HepG2 (cell line): Measurements from ENCODE around the gene ADRA1B. TPM values are rescaled to one million over a fixed set of nuclear protein-coding genes. Genes with fewer than 3 reads are reported as not detected.

Experiments
- ATAC-seq: fragments of 200-7000 bp; cut with Tn5 transposase; 3 replicates; pipeline ENCODE4 v1.9.1; 2020; ENCODE audit warnings: mild to moderate bottlenecking, moderate library complexity
- BruUV-seq: library from RNA; stranded (reverse); fragments of 400-500 nt; replicated peaks from 2 replicates; lab custom pipeline; 2021; lab: Mats Ljungman, UMichigan
- CTCF ChIA-PET: fragments of 300-600 bp; formaldehyde crosslinking; extraction: SDS; loops from one replicate; lab custom pipeline; 2021; ENCODE audit warnings: low total read pairs, inconsistent platforms, low intra/inter-chr PET ratio; lab: Yijun Ruan, JAX
- POLR2A ChIA-PET: fragments of 350-600 bp; sonication (Branson Sonifier 250); formaldehyde crosslinking; loops from one replicate; lab custom pipeline; 2020; ENCODE audit warnings: antibody characterized with exemption, inconsistent platforms; lab: Yijun Ruan, JAX
- DNase-seq: peaks from one replicate; pipeline ENCODE4 v3.0.0-alpha.2; 2015; ENCODE audit warnings: low spot score
- FAIRE-seq: peaks from 3 replicates; lab custom pipeline; 2011; peaks lifted over from hg19 to GRCh38; lab: Jason Lieb, UNC
- H2AFZ ChIP-seq: one replicate; pipeline ENCODE4 v1.6.1; 2011; ENCODE audit warnings: low read length, inconsistent platforms
- H3K27ac ChIP-seq: fragments of 300-600 bp; 3 replicates; pipeline ENCODE4 v1.8.0; 2011; ENCODE audit warnings: mixed run types, mild to moderate bottlenecking, mixed read lengths, low read length, inconsistent platforms; ENCODE audit not compliant: insufficient read depth; ENCODE audit errors: extremely low read length
- H3K27me3 ChIP-seq, 2 experiments: fragments of 200-600 bp in 1 of 2; 2 replicates in 1 of 2; 3 replicates in 1 of 2; pipeline versions ENCODE4 v1.6.0 to v1.8.0; 2011; ENCODE audit warnings: low read length in 2 of 2, mild to moderate bottlenecking in 2 of 2, moderate library complexity in 2 of 2, inconsistent platforms in 1 of 2; ENCODE audit not compliant: insufficient read depth in 2 of 2, control insufficient read depth in 1 of 2
- H3K36me3 ChIP-seq, 2 experiments: fragments of 200-600 bp in 1 of 2; replicated peaks in 1 of 2; 2 replicates in 1 of 2; 3 replicates in 1 of 2; pipeline versions ENCODE4 v1.5.1 to v1.8.0; 2011; ENCODE audit warnings: low read length in 2 of 2, inconsistent platforms in 1 of 2; ENCODE audit not compliant: insufficient read depth in 2 of 2, control insufficient read depth in 1 of 2
- H3K4me1 ChIP-seq: 2 replicates; pipeline ENCODE4 v1.5.1; 2012; ENCODE audit warnings: low read length, inconsistent platforms; ENCODE audit not compliant: insufficient read depth
- H3K4me2 ChIP-seq: 2 replicates; pipeline ENCODE4 v1.6.0; 2011; ENCODE audit warnings: low read depth, low read length, inconsistent platforms
- H3K4me3 ChIP-seq, 3 experiments: fragments of 200-600 bp in 1 of 3; sonication (generic), shearing (Covaris generic) in 1 of 3; replicated peaks in 1 of 3; 2 replicates each; pipeline ENCODE4 v1.5.1; 2011 to 2016; ENCODE audit warnings: low read length in 3 of 3, inconsistent platforms in 2 of 3, low read depth in 2 of 3, mild to moderate bottlenecking in 2 of 3, control low read depth in 1 of 3, mixed read lengths in 1 of 3; ENCODE audit not compliant: insufficient read depth in 1 of 3
- H3K79me2 ChIP-seq: one replicate; pipeline ENCODE4 v1.6.1; 2011; ENCODE audit warnings: low read length, inconsistent platforms; ENCODE audit not compliant: insufficient read depth
- H3K9ac ChIP-seq: 2 replicates; pipeline ENCODE4 v1.6.0; 2011; ENCODE audit warnings: mild to moderate bottlenecking, low read depth, low read length, inconsistent platforms; ENCODE audit not compliant: insufficient read depth
- H3K9me3 ChIP-seq: 2 replicates; pipeline ENCODE4 v1.5.1; 2012; ENCODE audit warnings: mild to moderate bottlenecking, low read length
- H4K20me1 ChIP-seq: 2 replicates; pipeline ENCODE4 v1.6.0; 2011; ENCODE audit warnings: inconsistent platforms, mild to moderate bottlenecking, low read length, moderate library complexity; ENCODE audit not compliant: insufficient read depth
- RBM39 ChIP-seq: fragments of 200-400 bp; formaldehyde crosslinking; IDR thresholded peaks from one replicate; pipeline ENCODE4 v1.6.1; 2018; ENCODE audit warnings: antibody characterized with exemption, mild to moderate bottlenecking, low read depth, low read length; ENCODE audit not compliant: poor library complexity, severe bottlenecking
- U2AF1 ChIP-seq: fragments of 200-400 bp; formaldehyde crosslinking; optimal IDR thresholded peaks from 2 replicates; pipeline ENCODE3; 2017; ENCODE audit warnings: mild to moderate bottlenecking, low read depth, low read length
- ZMYM3 ChIP-seq: sonication (generic); formaldehyde crosslinking; IDR thresholded peaks from 2 replicates; pipeline ENCODE4 v1.5.1; 2020; ENCODE audit warnings: mild to moderate bottlenecking, missing genetic modification reagents
- ZNF546 ChIP-seq: sonication (generic); formaldehyde crosslinking; conservative IDR thresholded peaks from 2 replicates; pipeline ENCODE4 v1.8.1; 2023; ENCODE audit warnings: mild to moderate bottlenecking, missing genetic modification reagents
- ZNF800 ChIP-seq: sonication (generic); formaldehyde crosslinking; IDR thresholded peaks from 2 replicates; pipeline ENCODE4 v1.4.0; 2020; ENCODE audit warnings: missing genetic modification reagents
- WGBS: methylation state at CpG from one replicate; pipeline ENCODE4 v1.1.6; 2017; ENCODE audit warnings: low lambda C conversion rate; 5-methylcytosine and 5-hydroxymethylcytosine counted together
- in situ Hi-C: cut with HindIII; loops from 2 replicates; pipeline ENCODE4 v1.10.0; 2017; ENCODE audit warnings: low pct_unique_long_range_greater_than_20kb; ENCODE audit not compliant: extremely low pct_ligation_motif_present
- intact Hi-C: fragments of 100-400 bp; cut with micrococcal nuclease; formaldehyde crosslinking; loops from one replicate; pipeline ENCODE4 v1.10.0; 2022; ENCODE audit not compliant: unreplicated experiment
- polyA plus RNA-seq, 8 experiments: library from polyadenylated mRNA; depleted of rRNA in 3 of 8; stranded (reverse) in 7 of 8; unstranded in 1 of 8; fragments of >200 nt; fragmentation: Illumina TruSeq in 4 of 8; extraction: Trizol in 4 of 8; gene quantifications; 2 replicates each; pipeline versions ENCODE4 v1.2.1 to v1.2.3, GENCODE V29; 2011 to 2016; ENCODE audit warnings: low read depth in 4 of 8, missing spikeins in 1 of 8, mixed read lengths in 1 of 8; ENCODE audit not compliant: insufficient read depth in 1 of 8
- total RNA-seq, 5 experiments: library from RNA; depleted of rRNA; stranded (reverse); fragments of >200 nt; fragmentation: Illumina TruSeq; extraction: Trizol; gene quantifications; 2 replicates each; pipeline ENCODE4 v1.2.3, GENCODE V29; 2016; ENCODE audit warnings: low read depth in 1 of 5
- TF ChIP-seq, protein P1 (sequence below): sonication (generic); formaldehyde crosslinking; IDR thresholded peaks from 2 replicates; pipeline ENCODE4 v1.5.0; 2020; ENCODE audit warnings: mild to moderate bottlenecking, missing genetic modification reagents
- TF ChIP-seq, protein P2 (sequence below): sonication (generic); formaldehyde crosslinking; IDR thresholded peaks from 2 replicates; pipeline ENCODE4 v1.4.0; 2020; ENCODE audit warnings: missing genetic modification reagents

ADRA1B gene
- total and polyA plus RNA-seq, 2 of the 13 experiments (the other 11 are each of a cell fraction or from before 2014, with no cell fraction given), result not detected

DNA sequence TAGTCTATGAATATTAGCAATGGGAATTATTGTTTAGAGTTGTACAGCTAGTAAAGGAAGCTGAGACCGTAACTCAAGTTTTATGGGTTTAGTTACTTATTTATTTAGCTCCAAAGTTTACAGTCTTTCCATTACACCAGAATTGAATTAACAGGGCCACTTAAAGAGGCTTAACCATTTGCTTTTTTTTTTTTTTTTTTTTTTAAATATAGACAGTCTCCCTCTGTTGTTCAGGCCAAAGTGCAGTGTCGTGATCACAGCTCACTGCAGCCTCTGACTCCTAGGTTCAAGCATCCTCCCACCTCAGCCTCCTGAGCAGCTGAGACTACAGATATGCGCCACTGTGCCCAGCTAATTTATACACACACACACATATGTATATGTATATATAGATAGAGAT, 91.2 kb downstream of the ADRA1B start:
- TF ChIP-seq U2AF1 (no peak), ZMYM3 (peak; percentile 55), RBM39 (no peak), ZNF546 (CRISPR knock-in tag) (no peak), ZNF800 (no peak)
- TF ChIP-seq, protein P1, sequence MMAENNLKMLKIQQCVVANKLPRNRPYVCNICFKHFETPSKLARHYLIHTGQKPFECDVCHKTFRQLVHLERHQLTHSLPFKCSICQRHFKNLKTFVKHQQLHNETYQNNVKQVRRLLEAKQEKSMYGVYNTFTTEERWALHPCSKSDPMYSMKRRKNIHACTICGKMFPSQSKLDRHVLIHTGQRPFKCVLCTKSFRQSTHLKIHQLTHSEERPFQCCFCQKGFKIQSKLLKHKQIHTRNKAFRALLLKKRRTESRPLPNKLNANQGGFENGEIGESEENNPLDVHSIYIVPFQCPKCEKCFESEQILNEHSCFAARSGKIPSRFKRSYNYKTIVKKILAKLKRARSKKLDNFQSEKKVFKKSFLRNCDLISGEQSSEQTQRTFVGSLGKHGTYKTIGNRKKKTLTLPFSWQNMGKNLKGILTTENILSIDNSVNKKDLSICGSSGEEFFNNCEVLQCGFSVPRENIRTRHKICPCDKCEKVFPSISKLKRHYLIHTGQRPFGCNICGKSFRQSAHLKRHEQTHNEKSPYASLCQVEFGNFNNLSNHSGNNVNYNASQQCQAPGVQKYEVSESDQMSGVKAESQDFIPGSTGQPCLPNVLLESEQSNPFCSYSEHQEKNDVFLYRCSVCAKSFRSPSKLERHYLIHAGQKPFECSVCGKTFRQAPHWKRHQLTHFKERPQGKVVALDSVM (CRISPR knock-in tag), result peak; percentile 89
- TF ChIP-seq, protein P2, sequence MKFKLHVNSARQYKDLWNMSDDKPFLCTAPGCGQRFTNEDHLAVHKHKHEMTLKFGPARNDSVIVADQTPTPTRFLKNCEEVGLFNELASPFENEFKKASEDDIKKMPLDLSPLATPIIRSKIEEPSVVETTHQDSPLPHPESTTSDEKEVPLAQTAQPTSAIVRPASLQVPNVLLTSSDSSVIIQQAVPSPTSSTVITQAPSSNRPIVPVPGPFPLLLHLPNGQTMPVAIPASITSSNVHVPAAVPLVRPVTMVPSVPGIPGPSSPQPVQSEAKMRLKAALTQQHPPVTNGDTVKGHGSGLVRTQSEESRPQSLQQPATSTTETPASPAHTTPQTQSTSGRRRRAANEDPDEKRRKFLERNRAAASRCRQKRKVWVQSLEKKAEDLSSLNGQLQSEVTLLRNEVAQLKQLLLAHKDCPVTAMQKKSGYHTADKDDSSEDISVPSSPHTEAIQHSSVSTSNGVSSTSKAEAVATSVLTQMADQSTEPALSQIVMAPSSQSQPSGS (CRISPR knock-in tag), result no peak
- ATAC-seq, result no peak
- CTCF ChIA-PET, result no interaction called here

More for the DNA sequence above, 91.2 kb downstream of the ADRA1B start:
- H3K27me3 ChIP-seq, result no peaks in the 10 kb centered on the region; a peak in 1 of 5 replicates
- H3K9ac ChIP-seq, result no peak overlapping the region
- H3K4me2 ChIP-seq, result 0 out of 2 replicates have a peak overlapping the region, but pooled peaks have one; percentile 6
- peaks cover 0 to 6% of the 10 kb centered on the region in 2 experiments; a peak in 3 of 5 replicates for H3K36me3 ChIP-seq
- H3K27ac ChIP-seq, result no peak overlapping the region
- no peak for DNase-seq
- POLR2A ChIA-PET, result no interaction called here
- no peak overlapping the region for H3K4me3 ChIP-seq
- no TSS peak for BruUV-seq
- 33% methylated on average over 3 of the region's 3 CpGs for WGBS
- H2AFZ ChIP-seq, result peak overlapping the region; percentile 40
- in situ Hi-C loops (no loop called here), intact Hi-C loops (loop anchor here (1.0 kb wide), 1 partner anchor 19 kb away; no protein-coding TSS in a partner anchor)
- H4K20me1 ChIP-seq, result no peaks in the 10 kb centered on the region
- no peaks in the 10 kb centered on the region for H3K9me3 ChIP-seq
- H3K79me2 ChIP-seq, result peaks cover 23% of the 10 kb centered on the region
- FAIRE-seq, result no peak
- H3K4me1 ChIP-seq, result peaks cover 44% of the 10 kb centered on the region
